Lung (tissue), 12 donors: ENCODE results near the gene ILF3. TPM values are rescaled to one million over a fixed set of nuclear protein-coding genes. Genes with fewer than 3 reads are reported as not detected.

ENCODE experiments used
- ATAC-seq: fragments of 200-7000 bp; cut with Tn5 transposase; one replicate; pipeline ENCODE4 v1.9.1; 2020; ENCODE audit warnings: moderate number of reproducible peaks; ENCODE audit not compliant: insufficient read depth, low FRiP score
- DNase-seq, 3 donors: peaks; one replicate each; pipeline ENCODE4 v3.0.0-alpha.2; 2013 to 2017
- H3K27ac ChIP-seq, 2 donors: one replicate each; pipeline ENCODE4 v1.5.1; 2013; ENCODE audit warnings: mild to moderate bottlenecking in 2 of 2, moderate library complexity in 2 of 2, control low read depth in 1 of 2, inconsistent platforms in 1 of 2, low read depth in 1 of 2, low read length in 1 of 2
- H3K27me3 ChIP-seq, 3 donors: one replicate each; pipeline ENCODE4 v1.5.1; 2013; ENCODE audit warnings: low read length in 2 of 3; ENCODE audit not compliant: control insufficient read depth in 3 of 3, insufficient read depth in 3 of 3
- H3K36me3 ChIP-seq, 4 donors: one replicate each; pipeline ENCODE4 v1.5.1; 2013; ENCODE audit warnings: low read length in 4 of 4, mild to moderate bottlenecking in 1 of 4, moderate library complexity in 1 of 4; ENCODE audit not compliant: control insufficient read depth in 4 of 4, insufficient read depth in 4 of 4
- H3K4me1 ChIP-seq, 5 donors: one replicate each; pipeline ENCODE4 v1.5.1; 2013; ENCODE audit warnings: low read length in 5 of 5, mild to moderate bottlenecking in 2 of 5, moderate library complexity in 1 of 5; ENCODE audit not compliant: control insufficient read depth in 5 of 5, insufficient read depth in 5 of 5
- H3K4me3 ChIP-seq: one replicate; pipeline ENCODE4 v1.5.1; 2013; ENCODE audit warnings: mild to moderate bottlenecking, control low read depth, moderate library complexity
- H3K9ac ChIP-seq, 2 donors: one replicate each; pipeline ENCODE4 v1.5.1; 2013; ENCODE audit warnings: low read length in 2 of 2, control low read depth in 1 of 2; ENCODE audit not compliant: insufficient read depth in 1 of 2
- H3K9me3 ChIP-seq, 4 donors: one replicate each; pipeline ENCODE4 v1.5.1; 2013; ENCODE audit warnings: low read length in 3 of 4, mild to moderate bottlenecking in 1 of 4, moderate library complexity in 1 of 4; ENCODE audit not compliant: control insufficient read depth in 4 of 4, insufficient read depth in 3 of 4
- CTCF ChIP-seq: IDR thresholded peaks from 2 replicates; pipeline ENCODE4 v1.5.1; 2012; ENCODE audit warnings: mild to moderate bottlenecking; ENCODE audit errors: control extremely low read depth, extremely low read depth
- WGBS, 2 donors: extraction: QIAGEN DNeasy Blood & Tissue Kit; methylation state at CpG; one replicate each; pipeline ENCODE4 v1.1.7; 2013; 5-methylcytosine and 5-hydroxymethylcytosine counted together
- polyA plus RNA-seq, 2 donors: library from polyadenylated mRNA; stranded (reverse); fragments of 200-250 nt; gene quantifications; one replicate each; pipeline ENCODE4 v1.2.1, GENCODE V29; 2013
- total RNA-seq, 2 donors: library from RNA; depleted of rRNA in 1 of 2; stranded (reverse); fragments of >200 nt in 1 of 2; gene quantifications; one replicate each; pipeline ENCODE4 v1.2.1, GENCODE V29; 2014 to 2021
- donor health status: control.
- donor health status: control.
- donor health status: Bipolar disorder and iron deficiency.
- donor health status: healthy.
- donor health status: DM: yes; HTN: yes; CAD: no.

Gene ILF3
- total and polyA plus RNA-seq, 4 donors = 105 to 225 (median 131) TPM

- TF ChIP-seq CTCF = no peak
- DNase-seq (no peak), ATAC-seq (no peak)
- H3K9ac ChIP-seq = no peak overlapping the region
- no peaks in the 10 kb centered on the region for H3K27me3 ChIP-seq
- H3K36me3 ChIP-seq = peaks cover 2 to 35% (median 21%) of the 10 kb centered on the region in 4 donors
- H3K9me3 ChIP-seq = no peaks in the 10 kb centered on the region
- 62 to 78% methylated on average over 25 of the region's 25 CpGs for WGBS, 2 donors
- no peak overlapping the region for H3K4me3 ChIP-seq
- peaks cover 0 to 26% (median 5%) of the 10 kb centered on the region in 5 donors for H3K4me1 ChIP-seq
- peak overlapping the region in 1 of 2 donors; percentile 52 for H3K27ac ChIP-seq
Observed at GRCh38 chr19:10642473-10643171, 11.5 kb upstream of the ILF3 start.

- DNase-seq = peak; percentile 26 to 41 (median 28)
- peaks cover 2 to 28% (median 17%) of the 10 kb centered on the region in 4 donors for H3K36me3 ChIP-seq
- H3K27me3 ChIP-seq = no peaks in the 10 kb centered on the region
- TF ChIP-seq CTCF = no peak
- peaks cover 0 to 26% (median 5%) of the 10 kb centered on the region in 5 donors for H3K4me1 ChIP-seq
- no peak overlapping the region for H3K4me3 ChIP-seq
- H3K9ac ChIP-seq = no peak overlapping the region
- H3K27ac ChIP-seq = peak overlapping the region in 1 of 2 donors; percentile 80
- 46 to 51% methylated on average over 21 of the region's 21 CpGs for WGBS, 2 donors
- no peaks in the 10 kb centered on the region for H3K9me3 ChIP-seq
- ATAC-seq = no peak
Observed at GRCh38 chr19:10643172-10643967, 10.8 kb upstream of the ILF3 start.

GRCh38 chr19:10643968-10644259, 10.2 kb upstream of the ILF3 start:
- Histone ChIP-seq H3K9me3 (no peaks in the 10 kb centered on the region), H3K4me1 (peaks cover 0 to 26% (median 5%) of the 10 kb centered on the region in 5 donors), H3K36me3 (peaks cover 2 to 28% (median 17%) of the 10 kb centered on the region in 4 donors), H3K4me3 (no peak overlapping the region), H3K9ac (no peak overlapping the region), H3K27ac (peak overlapping the region in 1 of 2 donors; percentile 80), H3K27me3 (no peaks in the 10 kb centered on the region)
- DNase-seq (peak; percentile 48 to 59 (median 55)), ATAC-seq (no peak)
- WGBS, 2 donors = 18 to 58% methylated on average over 3 of the region's 3 CpGs
- TF ChIP-seq CTCF = no peak
